HEK293 (cell line): ENCODE measurements around the gene TDRD10.
A peak's percentile ranks its signal among the peaks of the same experiment; 100 is the strongest.

ENCODE experiments used
- EGR2 ChIP-seq: fragments of 450-650 bp; formaldehyde crosslinking; IDR thresholded peaks from 2 replicates; pipeline ENCODE4 v1.5.1; 2016; ENCODE audit warnings: low read depth, missing biosample characterization, missing genetic modification characterization
- GFI1B ChIP-seq: fragments of 450-650 bp; formaldehyde crosslinking; IDR thresholded peaks from 2 replicates; pipeline ENCODE4 v1.5.1; 2016; ENCODE audit warnings: missing biosample characterization, missing genetic modification characterization
- KLF17 ChIP-seq: fragments of 450-650 bp; formaldehyde crosslinking; IDR thresholded peaks from 2 replicates; pipeline ENCODE4 v1.5.1; 2016; ENCODE audit warnings: missing biosample characterization, missing genetic modification characterization
- MZF1 ChIP-seq: fragments of 450-650 bp; formaldehyde crosslinking; IDR thresholded peaks from 2 replicates; pipeline ENCODE4 v1.5.1; 2017; ENCODE audit warnings: missing biosample characterization, missing genetic modification characterization, borderline replicate concordance
- YY1 ChIP-seq: fragments of 450-650 bp; formaldehyde crosslinking; IDR thresholded peaks from 2 replicates; pipeline ENCODE4 v1.5.1; 2018; ENCODE audit warnings: missing biosample characterization, missing genetic modification characterization
- ZBTB11 ChIP-seq: fragments of 450-650 bp; formaldehyde crosslinking; conservative IDR thresholded peaks from 2 replicates; pipeline ENCODE4 v1.5.1; 2016; ENCODE audit warnings: low read depth, missing biosample characterization, missing genetic modification characterization
- ZBTB49 ChIP-seq: fragments of 450-650 bp; formaldehyde crosslinking; IDR thresholded peaks from 2 replicates; pipeline ENCODE4 v1.5.1; 2016; ENCODE audit warnings: missing biosample characterization, missing genetic modification characterization, low read depth
- ZBTB8A ChIP-seq: fragments of 450-650 bp; formaldehyde crosslinking; IDR thresholded peaks from 2 replicates; pipeline ENCODE4 v1.5.1; 2016; ENCODE audit warnings: missing biosample characterization, missing genetic modification characterization
- ZNF114 ChIP-seq: fragments of 450-650 bp; formaldehyde crosslinking; IDR thresholded peaks from 2 replicates; pipeline ENCODE4 v1.5.0; 2017; ENCODE audit warnings: missing biosample characterization, missing genetic modification characterization
- ZNF146 ChIP-seq: fragments of 450-650 bp; formaldehyde crosslinking; IDR thresholded peaks from 2 replicates; pipeline ENCODE4 v1.5.1; 2016; ENCODE audit warnings: missing biosample characterization, missing genetic modification characterization
- ZNF19 ChIP-seq: fragments of 450-650 bp; formaldehyde crosslinking; IDR thresholded peaks from 2 replicates; pipeline ENCODE4; 2016; ENCODE audit warnings: missing biosample characterization, missing genetic modification characterization, low read depth
- ZNF214 ChIP-seq: fragments of 450-650 bp; formaldehyde crosslinking; IDR thresholded peaks from 2 replicates; pipeline ENCODE4 v1.5.1; 2017; ENCODE audit warnings: missing biosample characterization, mild to moderate bottlenecking, missing genetic modification characterization, borderline replicate concordance
- ZNF239 ChIP-seq: fragments of 450-650 bp; formaldehyde crosslinking; IDR thresholded peaks from 2 replicates; pipeline ENCODE4 v1.5.1; 2016; ENCODE audit warnings: missing biosample characterization, missing genetic modification characterization
- ZNF311 ChIP-seq: fragments of 450-650 bp; formaldehyde crosslinking; IDR thresholded peaks from 2 replicates; pipeline ENCODE4 v1.5.1; 2017; ENCODE audit warnings: missing biosample characterization, missing genetic modification characterization, borderline replicate concordance
- ZNF354C ChIP-seq: fragments of 450-650 bp; formaldehyde crosslinking; IDR thresholded peaks from 2 replicates; pipeline ENCODE4 v1.5.1; 2016; ENCODE audit warnings: missing biosample characterization, missing genetic modification characterization, low read depth, borderline replicate concordance
- ZNF391 ChIP-seq: fragments of 450-650 bp; formaldehyde crosslinking; IDR thresholded peaks from 2 replicates; pipeline ENCODE4 v1.5.1; 2016; ENCODE audit warnings: low read depth, missing biosample characterization, missing genetic modification characterization, borderline replicate concordance
- ZNF423 ChIP-seq: fragments of 450-650 bp; formaldehyde crosslinking; IDR thresholded peaks from 2 replicates; pipeline ENCODE4 v1.5.1; 2016; ENCODE audit warnings: missing biosample characterization, missing genetic modification characterization
- ZNF48 ChIP-seq: fragments of 450-650 bp; formaldehyde crosslinking; IDR thresholded peaks from 2 replicates; pipeline ENCODE4 v1.5.1; 2016; ENCODE audit warnings: missing biosample characterization, missing genetic modification characterization
- ZNF514 ChIP-seq: fragments of 450-650 bp; formaldehyde crosslinking; IDR thresholded peaks from 2 replicates; pipeline ENCODE4 v1.5.1; 2016; ENCODE audit warnings: missing biosample characterization, missing genetic modification characterization
- ZNF530 ChIP-seq: fragments of 450-650 bp; formaldehyde crosslinking; IDR thresholded peaks from 2 replicates; pipeline ENCODE4 v1.5.1; 2016; ENCODE audit warnings: low read depth, missing biosample characterization, missing genetic modification characterization
- ZNF548 ChIP-seq: fragments of 450-650 bp; formaldehyde crosslinking; IDR thresholded peaks from 2 replicates; pipeline ENCODE4 v1.5.1; 2016; ENCODE audit warnings: missing biosample characterization, missing genetic modification characterization
- ZNF571 ChIP-seq: fragments of 450-650 bp; formaldehyde crosslinking; IDR thresholded peaks from 2 replicates; pipeline ENCODE4 v1.5.0; 2017; ENCODE audit warnings: missing biosample characterization, missing genetic modification characterization
- ZNF621 ChIP-seq: fragments of 450-650 bp; formaldehyde crosslinking; IDR thresholded peaks from 2 replicates; pipeline ENCODE4 v1.5.1; 2017; ENCODE audit warnings: missing biosample characterization, missing genetic modification characterization
- ZNF626 ChIP-seq: fragments of 450-650 bp; sonication (Bioruptor Pico); formaldehyde crosslinking; IDR thresholded peaks from 2 replicates; pipeline ENCODE4 v1.5.1; 2018; ENCODE audit warnings: missing biosample characterization, missing genetic modification characterization, inconsistent platforms
- ZNF654 ChIP-seq: fragments of 450-650 bp; formaldehyde crosslinking; IDR thresholded peaks from 2 replicates; pipeline ENCODE4 v1.5.1; 2016; ENCODE audit warnings: low read depth, missing biosample characterization, missing genetic modification characterization
- ZNF776 ChIP-seq: fragments of 450-650 bp; formaldehyde crosslinking; IDR thresholded peaks from 2 replicates; pipeline ENCODE4 v1.5.0; 2017; ENCODE audit warnings: missing biosample characterization, missing genetic modification characterization, borderline replicate concordance
- ZSCAN23 ChIP-seq: fragments of 450-650 bp; formaldehyde crosslinking; IDR thresholded peaks from 2 replicates; pipeline ENCODE4 v1.5.1; 2016; ENCODE audit warnings: missing biosample characterization, missing genetic modification characterization
- TF ChIP-seq, protein P1 (sequence below): fragments of 450-650 bp; formaldehyde crosslinking; IDR thresholded peaks from 2 replicates; pipeline ENCODE4 v1.5.1; 2016; ENCODE audit warnings: missing biosample characterization, missing genetic modification characterization
- TF ChIP-seq, protein P2 (sequence below): fragments of 450-650 bp; formaldehyde crosslinking; IDR thresholded peaks from 2 replicates; pipeline ENCODE4 v1.5.1; 2016; ENCODE audit warnings: missing biosample characterization, missing genetic modification characterization

Gene TDRD10

DNA sequence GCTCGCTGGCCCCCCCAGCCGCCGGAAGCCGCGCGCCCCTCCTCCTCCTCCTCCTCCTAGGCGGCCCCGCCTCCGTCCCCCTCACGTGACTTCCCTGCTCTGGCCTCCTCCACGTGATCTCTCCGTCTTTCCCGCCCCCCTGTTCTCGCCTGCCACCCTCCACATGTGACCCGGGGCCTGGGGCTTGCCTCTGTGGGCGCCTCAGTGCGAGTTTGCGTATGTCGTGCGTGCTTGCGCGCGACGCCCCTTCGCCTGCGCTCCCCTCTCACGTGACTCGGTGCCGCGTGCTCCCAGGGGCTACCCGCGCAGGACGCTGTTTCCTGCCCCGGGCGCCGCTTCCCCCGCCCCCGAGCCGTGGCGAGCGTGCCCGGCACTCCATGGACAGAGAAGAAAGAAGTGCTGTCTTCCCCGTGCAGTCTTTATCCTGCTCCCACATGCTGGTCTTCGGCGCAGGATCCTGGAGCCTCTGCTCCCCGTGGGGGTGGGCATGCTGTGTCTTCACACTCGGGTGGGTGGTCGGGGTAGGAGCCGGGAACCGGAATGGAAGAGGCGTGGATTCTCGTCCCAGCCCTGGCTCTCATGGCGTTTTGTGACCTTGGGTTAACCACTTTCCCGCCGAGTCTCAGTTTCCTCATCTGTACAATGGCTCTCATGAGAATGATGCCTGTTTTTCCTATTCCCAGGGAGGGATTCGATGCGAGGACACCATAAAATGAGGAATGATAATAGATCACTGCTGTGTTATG, 56.9 kb downstream of the TDRD10 start (continued):
- TF ChIP-seq EGR2 (tag by site-specific recombination) (peak; percentile 96), ZBTB49 (tag by site-specific recombination) (no peak), ZSCAN23 (tag by site-specific recombination) (peak; percentile 61; the same call in 1 of the 2 replicates), ZNF391 (tag by site-specific recombination) (peak; percentile 92; the same call in 1 of the 2 replicates), KLF17 (tag by site-specific recombination) (peak; percentile 93), ZNF423 (tag by site-specific recombination) (peak; percentile 51; the same call in 1 of the 2 replicates), ZNF239 (no peak), ZBTB8A (peak; percentile 94), ZNF311 (tag by site-specific recombination) (no peak), ZNF19 (tag by site-specific recombination) (no peak), ZNF214 (tag by site-specific recombination) (no peak), MZF1 (tag by site-specific recombination) (peak; percentile 75), YY1 (tag by site-specific recombination) (peak; percentile 55), ZNF146 (tag by site-specific recombination) (no peak; the same call in 1 of the 2 replicates), ZNF626 (tag by site-specific recombination) (no peak), ZBTB11 (tag by site-specific recombination) (peak; percentile 80), ZNF48 (no peak), ZNF514 (tag by site-specific recombination) (no peak), ZNF114 (no peak), GFI1B (tag by site-specific recombination) (no peak), ZNF621 (no peak), ZNF776 (tag by site-specific recombination) (no peak), ZNF354C (tag by site-specific recombination) (no peak), ZNF548 (tag by site-specific recombination) (no peak), ZNF571 (tag by site-specific recombination) (no peak), ZNF530 (tag by site-specific recombination) (no peak), ZNF654 (tag by site-specific recombination) (no peak)
- TF ChIP-seq, protein P1, sequence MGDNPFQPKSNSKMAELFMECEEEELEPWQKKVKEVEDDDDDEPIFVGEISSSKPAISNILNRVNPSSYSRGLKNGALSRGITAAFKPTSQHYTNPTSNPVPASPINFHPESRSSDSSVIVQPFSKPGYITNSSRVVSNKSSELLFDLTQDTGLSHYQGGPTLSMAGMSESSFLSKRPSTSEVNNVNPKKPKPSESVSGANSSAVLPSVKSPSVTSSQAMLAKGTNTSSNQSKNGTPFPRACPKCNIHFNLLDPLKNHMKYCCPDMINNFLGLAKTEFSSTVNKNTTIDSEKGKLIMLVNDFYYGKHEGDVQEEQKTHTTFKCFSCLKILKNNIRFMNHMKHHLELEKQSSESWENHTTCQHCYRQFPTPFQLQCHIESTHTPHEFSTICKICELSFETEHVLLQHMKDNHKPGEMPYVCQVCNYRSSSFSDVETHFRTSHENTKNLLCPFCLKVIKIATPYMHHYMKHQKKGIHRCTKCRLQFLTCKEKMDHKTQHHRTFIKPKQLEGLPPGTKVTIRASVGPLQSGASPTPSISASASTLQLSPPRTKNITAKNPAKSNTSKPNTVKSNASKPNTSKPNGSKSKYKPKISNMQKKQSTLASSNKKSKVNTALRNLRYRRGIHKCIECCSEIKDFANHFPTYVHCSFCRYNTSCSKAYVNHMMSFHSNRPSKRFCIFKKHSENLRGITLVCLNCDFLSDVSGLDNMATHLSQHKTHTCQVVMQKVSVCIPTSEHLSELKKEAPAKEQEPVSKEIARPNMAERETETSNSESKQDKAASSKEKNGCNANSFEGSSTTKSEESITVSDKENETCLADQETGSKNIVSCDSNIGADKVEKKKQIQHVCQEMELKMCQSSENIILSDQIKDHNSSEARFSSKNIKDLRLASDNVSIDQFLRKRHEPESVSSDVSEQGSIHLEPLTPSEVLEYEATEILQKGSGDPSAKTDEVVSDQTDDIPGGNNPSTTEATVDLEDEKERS (tag by site-specific recombination) = peak; percentile 8; the same call in 1 of the 2 replicates
- TF ChIP-seq, protein P2, sequence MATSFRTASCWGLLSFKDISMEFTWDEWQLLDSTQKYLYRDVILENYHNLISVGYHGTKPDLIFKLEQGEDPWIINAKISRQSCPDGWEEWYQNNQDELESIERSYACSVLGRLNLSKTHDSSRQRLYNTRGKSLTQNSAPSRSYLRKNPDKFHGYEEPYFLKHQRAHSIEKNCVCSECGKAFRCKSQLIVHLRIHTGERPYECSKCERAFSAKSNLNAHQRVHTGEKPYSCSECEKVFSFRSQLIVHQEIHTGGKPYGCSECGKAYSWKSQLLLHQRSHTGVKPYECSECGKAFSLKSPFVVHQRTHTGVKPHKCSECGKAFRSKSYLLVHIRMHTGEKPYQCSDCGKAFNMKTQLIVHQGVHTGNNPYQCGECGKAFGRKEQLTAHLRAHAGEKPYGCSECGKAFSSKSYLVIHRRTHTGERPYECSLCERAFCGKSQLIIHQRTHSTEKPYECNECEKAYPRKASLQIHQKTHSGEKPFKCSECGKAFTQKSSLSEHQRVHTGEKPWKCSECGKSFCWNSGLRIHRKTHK = 0 out of 2 replicates have a peak, but pooled peaks have one; percentile 16
